AG09309 (cell line): ENCODE measurements around the gene THAP6.

Experiments used
- DNase-seq: peaks from one replicate; pipeline ENCODE4 v3.0.0-alpha.2; 2010; ENCODE audit warnings: low read depth
- H3K4me3 ChIP-seq: 2 replicates; pipeline ENCODE4 v1.5.1; 2011; ENCODE audit warnings: mild to moderate bottlenecking, low read depth, low read length, moderate library complexity; ENCODE audit not compliant: control insufficient read depth
- TF ChIP-seq, protein P1 (sequence below): IDR thresholded peaks from 2 replicates; pipeline ENCODE4 v1.5.1; 2011; ENCODE audit warnings: mild to moderate bottlenecking, low read depth, low read length, inconsistent platforms; ENCODE audit not compliant: insufficient read depth, control insufficient read depth; ENCODE audit errors: missing control alignments

The THAP6 gene

DNA sequence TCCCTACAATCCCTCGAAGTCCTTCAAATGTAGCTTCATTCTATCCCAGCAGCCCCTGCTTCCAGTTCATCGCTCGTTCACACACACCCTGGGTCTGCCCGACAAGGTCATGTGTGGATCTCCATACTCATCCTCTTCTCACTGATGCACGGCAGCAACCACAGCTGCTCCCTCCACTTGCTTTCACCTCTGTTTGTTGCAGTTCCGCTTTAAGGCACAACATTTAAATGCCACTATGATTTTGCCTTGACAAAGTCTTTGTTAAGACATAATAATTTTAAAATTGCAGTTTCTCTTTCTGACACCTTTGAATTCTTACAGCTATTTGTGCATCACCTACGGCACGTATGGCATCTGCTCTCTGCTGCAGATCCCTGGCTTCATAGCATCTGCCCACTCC, 43.4 kb downstream of the THAP6 start:
- TF ChIP-seq, protein P1, sequence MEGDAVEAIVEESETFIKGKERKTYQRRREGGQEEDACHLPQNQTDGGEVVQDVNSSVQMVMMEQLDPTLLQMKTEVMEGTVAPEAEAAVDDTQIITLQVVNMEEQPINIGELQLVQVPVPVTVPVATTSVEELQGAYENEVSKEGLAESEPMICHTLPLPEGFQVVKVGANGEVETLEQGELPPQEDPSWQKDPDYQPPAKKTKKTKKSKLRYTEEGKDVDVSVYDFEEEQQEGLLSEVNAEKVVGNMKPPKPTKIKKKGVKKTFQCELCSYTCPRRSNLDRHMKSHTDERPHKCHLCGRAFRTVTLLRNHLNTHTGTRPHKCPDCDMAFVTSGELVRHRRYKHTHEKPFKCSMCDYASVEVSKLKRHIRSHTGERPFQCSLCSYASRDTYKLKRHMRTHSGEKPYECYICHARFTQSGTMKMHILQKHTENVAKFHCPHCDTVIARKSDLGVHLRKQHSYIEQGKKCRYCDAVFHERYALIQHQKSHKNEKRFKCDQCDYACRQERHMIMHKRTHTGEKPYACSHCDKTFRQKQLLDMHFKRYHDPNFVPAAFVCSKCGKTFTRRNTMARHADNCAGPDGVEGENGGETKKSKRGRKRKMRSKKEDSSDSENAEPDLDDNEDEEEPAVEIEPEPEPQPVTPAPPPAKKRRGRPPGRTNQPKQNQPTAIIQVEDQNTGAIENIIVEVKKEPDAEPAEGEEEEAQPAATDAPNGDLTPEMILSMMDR: no peak
- no peak overlapping the region for H3K4me3 ChIP-seq
- no peak for DNase-seq

DNA sequence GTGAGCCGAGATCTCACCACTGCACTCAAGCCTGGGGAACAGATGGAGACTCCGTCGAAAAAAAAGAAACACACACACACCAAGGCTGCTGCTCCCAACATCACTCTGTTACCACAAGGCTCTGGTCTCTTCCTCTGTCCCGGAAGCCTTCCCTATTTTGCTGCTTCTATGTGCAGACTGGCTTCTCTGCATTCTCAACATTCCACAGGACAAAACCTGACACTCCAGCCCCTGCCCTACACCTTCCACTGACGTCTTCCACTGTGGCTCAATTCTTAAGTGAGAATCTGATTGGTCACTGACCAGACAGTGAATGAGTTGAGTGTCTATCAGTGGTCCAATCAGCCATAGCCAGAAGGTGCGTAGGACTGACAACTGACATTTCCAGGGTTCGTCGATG, 47.5 kb downstream of the THAP6 start:
- TF ChIP-seq, protein P1: no peak
- no peak overlapping the region for H3K4me3 ChIP-seq
- DNase-seq: no peak

DNA sequence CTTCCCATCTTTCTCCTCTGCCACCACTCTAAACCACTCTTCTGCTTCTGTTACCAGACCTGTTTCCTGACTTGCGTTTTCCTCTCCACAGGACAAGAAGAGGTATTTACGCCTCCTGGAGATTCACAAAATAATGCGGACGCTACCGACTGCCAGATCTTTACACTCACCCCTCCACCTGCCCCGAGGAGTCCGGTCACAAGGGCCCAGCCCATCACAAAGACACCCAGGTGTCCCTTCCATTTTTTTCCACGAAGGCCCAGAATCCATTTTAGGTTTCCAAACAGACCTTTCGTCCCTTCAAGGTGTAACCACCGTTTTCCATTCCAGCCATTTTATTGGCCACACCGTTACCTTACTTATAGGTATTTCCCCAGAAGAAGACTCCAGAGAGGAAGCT, 49.8 kb downstream of the THAP6 start:
- no peak overlapping the region for H3K4me3 ChIP-seq
- TF ChIP-seq, protein P1: no peak
- no peak for DNase-seq

DNA sequence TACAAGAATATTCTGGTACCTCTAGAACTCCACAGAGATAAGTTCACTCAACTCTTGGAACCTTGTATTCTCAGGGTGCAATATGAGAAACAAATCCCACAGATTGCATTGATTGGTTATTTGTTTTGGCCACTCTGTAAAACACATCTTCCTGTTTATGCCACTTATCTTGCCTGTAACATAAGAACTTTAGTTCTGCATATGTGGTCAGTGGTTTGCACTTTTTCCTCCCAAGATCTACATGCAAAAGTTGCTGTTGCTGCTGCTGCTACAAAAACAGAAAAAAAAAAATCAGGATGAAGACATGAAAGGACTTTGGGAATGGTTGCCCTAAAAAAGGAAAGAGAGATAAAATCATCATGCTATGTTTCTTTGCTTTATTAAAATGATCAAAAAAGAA, 51.2 kb downstream of the THAP6 start:
- no peak for DNase-seq
- H3K4me3 ChIP-seq: no peak overlapping the region
- TF ChIP-seq, protein P1: no peak

DNA sequence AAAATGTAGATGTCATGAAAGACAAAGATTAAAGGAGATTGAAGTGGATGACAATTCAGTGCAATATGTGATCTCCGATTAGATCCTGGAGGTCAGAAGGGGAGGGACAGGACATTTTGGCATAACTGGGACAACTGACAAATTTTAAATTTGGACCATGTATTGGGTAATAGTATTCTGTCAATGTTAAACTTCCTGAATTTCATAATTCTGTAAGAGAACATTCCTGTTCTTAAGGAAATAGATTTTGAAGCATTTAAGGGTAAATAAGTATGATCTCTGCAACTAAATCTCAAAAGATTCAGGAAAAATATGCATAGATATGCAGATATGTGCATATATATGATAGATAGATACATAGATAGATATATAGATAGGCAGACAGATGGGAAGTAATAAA, 52.6 kb downstream of the THAP6 start:
- no peak overlapping the region for H3K4me3 ChIP-seq
- DNase-seq: no peak
- TF ChIP-seq, protein P1: no peak

DNA sequence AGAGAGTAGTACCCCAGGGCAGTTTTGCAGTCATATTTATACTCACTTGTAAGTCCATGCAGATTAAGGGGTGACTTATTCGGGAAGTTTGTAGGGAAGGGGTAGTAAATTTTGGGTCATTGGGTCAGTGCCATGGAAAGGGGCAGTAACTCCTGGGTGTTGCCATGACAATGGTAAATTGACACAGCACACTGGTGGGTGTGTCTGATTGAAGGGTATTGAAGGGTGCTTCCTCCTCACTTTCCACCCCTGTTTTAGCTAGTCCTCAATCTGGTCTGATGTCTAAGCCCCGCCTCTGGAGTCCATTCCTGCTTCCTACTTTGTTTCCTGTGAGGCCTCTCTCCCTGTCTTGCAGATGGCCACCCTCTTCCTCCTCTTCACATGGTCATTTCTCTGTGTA, 53.5 kb downstream of the THAP6 start:
- TF ChIP-seq, protein P1: no peak
- no peak overlapping the region for H3K4me3 ChIP-seq
- no peak for DNase-seq
